ENCODE data around the gene DMBT1. TPM values are rescaled to one million over a fixed set of nuclear protein-coding genes. Genes with fewer than 3 reads are reported as not detected.

DMBT1 gene
- total RNA-seq, 1 donor from 2014 or later: 0.13 TPM

- TF ChIP-seq CTCF (IDR thresholded peaks at IDR 0.05; ENCODE audit: insufficient read depth, low read length, poor library complexity, severe bottlenecking): no peak
- no peaks in the 10 kb centered on the region for H3K36me3 ChIP-seq (ENCODE audit: control insufficient read depth, insufficient read depth, low read length)
Measured at GRCh38 chr10:122657729-122658128, 97.2 kb downstream of the DMBT1 start.

GRCh38 chr10:122658356-122659049 is 97.9 kb downstream of the DMBT1 start:
- TF ChIP-seq CTCF (IDR thresholded peaks at IDR 0.05; ENCODE audit: insufficient read depth, low read length, poor library complexity, severe bottlenecking): no peak
- H3K4me3 ChIP-seq (ENCODE audit: low read depth, low read length): no peak overlapping the region

More at GRCh38 chr10:122657729-122658128, 97.2 kb downstream of the DMBT1 start:
- Histone ChIP-seq H3K27me3 (ENCODE audit: control insufficient read depth, insufficient read depth, low read length) (peaks cover 2% of the 10 kb centered on the region), H3K4me3 (ENCODE audit: low read depth, low read length) (no peak overlapping the region)
- no peak for DNase-seq (ENCODE audit: low read depth)

GRCh38 chr10:122659126-122659525 is 98.6 kb downstream of the DMBT1 start:
- no peaks in the 10 kb centered on the region for H3K27me3 ChIP-seq (ENCODE audit: control insufficient read depth, insufficient read depth, low read length)
- H3K36me3 ChIP-seq (ENCODE audit: control insufficient read depth, insufficient read depth, low read length): no peaks in the 10 kb centered on the region
- no peak overlapping the region for H3K4me3 ChIP-seq (ENCODE audit: low read depth, low read length)
- TF ChIP-seq CTCF (IDR thresholded peaks at IDR 0.05; ENCODE audit: insufficient read depth, low read length, poor library complexity, severe bottlenecking): no peak
- no peak for DNase-seq (ENCODE audit: low read depth)

More at GRCh38 chr10:122658356-122659049, 97.9 kb downstream of the DMBT1 start:
- DNase-seq (ENCODE audit: low read depth): no peak
- no peaks in the 10 kb centered on the region for H3K27me3 ChIP-seq (ENCODE audit: control insufficient read depth, insufficient read depth, low read length)
- H3K36me3 ChIP-seq (ENCODE audit: control insufficient read depth, insufficient read depth, low read length): no peaks in the 10 kb centered on the region

GRCh38 chr10:122659651-122660050 is 99.1 kb downstream of the DMBT1 start:
- DNase-seq (ENCODE audit: low read depth): no peak
- Histone ChIP-seq H3K36me3 (ENCODE audit: control insufficient read depth, insufficient read depth, low read length) (no peaks in the 10 kb centered on the region), H3K27me3 (ENCODE audit: control insufficient read depth, insufficient read depth, low read length) (no peaks in the 10 kb centered on the region), H3K4me3 (ENCODE audit: low read depth, low read length) (no peak overlapping the region)
- TF ChIP-seq CTCF (IDR thresholded peaks at IDR 0.05; ENCODE audit: insufficient read depth, low read length, poor library complexity, severe bottlenecking): no peak

GRCh38 chr10:122660696-122661095 is 100.1 kb downstream of the DMBT1 start:
- Histone ChIP-seq H3K36me3 (ENCODE audit: control insufficient read depth, insufficient read depth, low read length) (no peaks in the 10 kb centered on the region), H3K4me3 (ENCODE audit: low read depth, low read length) (no peak overlapping the region), H3K27me3 (ENCODE audit: control insufficient read depth, insufficient read depth, low read length) (no peaks in the 10 kb centered on the region)
- TF ChIP-seq CTCF (IDR thresholded peaks at IDR 0.05; ENCODE audit: insufficient read depth, low read length, poor library complexity, severe bottlenecking): no peak
- DNase-seq (ENCODE audit: low read depth): no peak

GRCh38 chr10:122662231-122662630 is 101.7 kb downstream of the DMBT1 start:
- Histone ChIP-seq H3K27me3 (ENCODE audit: control insufficient read depth, insufficient read depth, low read length) (no peaks in the 10 kb centered on the region), H3K36me3 (ENCODE audit: control insufficient read depth, insufficient read depth, low read length) (no peaks in the 10 kb centered on the region), H3K4me3 (ENCODE audit: low read depth, low read length) (no peak overlapping the region)
- no peak for DNase-seq (ENCODE audit: low read depth)
- no peak for TF ChIP-seq CTCF (IDR thresholded peaks at IDR 0.05; ENCODE audit: insufficient read depth, low read length, poor library complexity, severe bottlenecking)
